OCI-LY3 (cell line): ENCODE results near the gene DOCK6.

Experiments
- H2AFZ ChIP-seq: fragments of 200-600, 300-600 bp; shearing (Covaris generic); 2 replicates; pipeline ENCODE4 v1.6.0; 2014; ENCODE audit warnings: antibody characterized with exemption, low read depth, low read length
- H3K27ac ChIP-seq: fragments of 200-600, 300-600 bp; sonication (generic); 2 replicates; pipeline ENCODE4 v1.5.1; 2014; ENCODE audit warnings: mild to moderate bottlenecking, low read length, moderate library complexity, mixed read lengths
- H3K27me3 ChIP-seq: fragments of 200-600, 300-600 bp; sonication (generic); 2 replicates; pipeline ENCODE4 v1.6.1; 2014; ENCODE audit warnings: low read depth, low read length, mixed read lengths
- H3K36me3 ChIP-seq: fragments of 200-600, 300-600 bp; sonication (generic); replicated peaks from 2 replicates; pipeline ENCODE3; 2014; ENCODE audit warnings: low read depth, low read length, mixed read lengths
- H3K4me1 ChIP-seq: fragments of 300-600, 200-600 bp; sonication (generic); 2 replicates; pipeline ENCODE4 v1.6.1; 2014; ENCODE audit warnings: low read length, mixed read lengths
- H3K4me2 ChIP-seq: fragments of 200-600, 300-600 bp; sonication (generic); 2 replicates; pipeline ENCODE4 v1.6.1; 2014; ENCODE audit warnings: low read length, mixed read lengths
- H3K4me3 ChIP-seq: fragments of 300-600, 200-600 bp; sonication (generic); 2 replicates; pipeline ENCODE4 v1.5.1; 2014; ENCODE audit warnings: antibody characterized with exemption, mild to moderate bottlenecking, low read length, moderate library complexity
- H3K79me2 ChIP-seq: fragments of 300-600, 200-600 bp; shearing (Covaris generic); 2 replicates; pipeline ENCODE4 v1.6.1; 2014; ENCODE audit warnings: mild to moderate bottlenecking, low read length, mixed read lengths
- H3K9ac ChIP-seq: fragments of 300-600, 200-600 bp; shearing (Covaris generic); 2 replicates; pipeline ENCODE4 v1.6.0; 2014; ENCODE audit warnings: mild to moderate bottlenecking, low read length, moderate library complexity
- H3K9me3 ChIP-seq: fragments of 200-600, 300-600 bp; shearing (Covaris generic); 2 replicates; pipeline ENCODE4 v1.6.1; 2014; ENCODE audit warnings: low read length, mixed read lengths; ENCODE audit not compliant: insufficient read depth
- H4K20me1 ChIP-seq: fragments of 200-600, 300-600 bp; sonication (generic); 2 replicates; pipeline ENCODE4 v1.6.1; 2016; ENCODE audit warnings: low read length, mixed read lengths; ENCODE audit not compliant: insufficient read depth
- CTCF ChIP-seq: fragments of 200-600, 300-600 bp; sonication (generic); IDR thresholded peaks from 2 replicates; pipeline ENCODE4 v1.5.1; 2014; ENCODE audit warnings: antibody characterized with exemption, low read length, low read depth
- EZH2phosphoT487 ChIP-seq: fragments of 200-600 bp; shearing (Covaris generic); IDR thresholded peaks from 2 replicates; pipeline ENCODE4 v1.6.1; 2018; ENCODE audit warnings: antibody characterized with exemption, mixed run types, low read depth

DOCK6 gene

GRCh38 chr19:11261971-11262839 lies at the start of gene DOCK6:
Gene DOCK6, minus strand, starts transcription at chr19:11262524. Its CDS starts 84 bp downstream, at chr19:11262440.
- Histone ChIP-seq H3K9ac (peak within 1 kb of the TSS; percentile 80), H3K27ac (no peak within 1 kb of the TSS), H3K4me3 (peak within 1 kb of the TSS; percentile 94), H3K27me3 (peaks cover 7% of the 10 kb centered on the region; the same call in 1 of the 2 replicates), H3K79me2 (no peaks in the 10 kb centered on the region), H2AFZ (peak within 1 kb of the TSS; percentile 93), H3K9me3 (no peaks in the 10 kb centered on the region), H3K36me3 (no peaks in the 10 kb centered on the region), H3K4me2 (peak within 1 kb of the TSS; percentile 87), H4K20me1 (no peaks in the 10 kb centered on the region), H3K4me1 (peaks cover 8% of the 10 kb centered on the region; the same call in 1 of the 2 replicates)
- TF ChIP-seq CTCF (peak; percentile 69), EZH2phosphoT487 (no peak)

- Histone ChIP-seq H3K27ac (no peak overlapping the region), H2AFZ (no peak overlapping the region), H3K4me2 (no peak overlapping the region), H3K9ac (no peak overlapping the region), H3K36me3 (no peaks in the 10 kb centered on the region), H3K79me2 (no peaks in the 10 kb centered on the region), H3K4me1 (no peaks in the 10 kb centered on the region), H3K27me3 (no peaks in the 10 kb centered on the region), H4K20me1 (no peaks in the 10 kb centered on the region), H3K4me3 (no peak overlapping the region), H3K9me3 (no peaks in the 10 kb centered on the region)
- TF ChIP-seq EZH2phosphoT487 (no peak), CTCF (no peak)
Measured at GRCh38 chr19:11306337-11306736, 44.0 kb upstream of the DOCK6 start.

GRCh38 chr19:11304936-11305335 lies 42.6 kb upstream of the DOCK6 start:
- H3K4me3 ChIP-seq, result no peak overlapping the region
- TF ChIP-seq CTCF (no peak), EZH2phosphoT487 (no peak)
- no peaks in the 10 kb centered on the region for H3K4me1 ChIP-seq
- no peaks in the 10 kb centered on the region for H3K9me3 ChIP-seq
- no peaks in the 10 kb centered on the region for H4K20me1 ChIP-seq
- H3K27ac ChIP-seq, result no peak overlapping the region
- H3K79me2 ChIP-seq, result no peaks in the 10 kb centered on the region
- no peak overlapping the region for H3K9ac ChIP-seq
- no peaks in the 10 kb centered on the region for H3K36me3 ChIP-seq
- no peaks in the 10 kb centered on the region for H3K27me3 ChIP-seq
- no peak overlapping the region for H2AFZ ChIP-seq
- H3K4me2 ChIP-seq, result no peak overlapping the region

GRCh38 chr19:11300811-11301120 lies 38.4 kb upstream of the DOCK6 start:
- H3K9ac ChIP-seq, result no peak overlapping the region
- H4K20me1 ChIP-seq, result no peaks in the 10 kb centered on the region
- no peak overlapping the region for H3K4me3 ChIP-seq
- no peak overlapping the region for H3K4me2 ChIP-seq
- H3K9me3 ChIP-seq, result no peaks in the 10 kb centered on the region
- no peaks in the 10 kb centered on the region for H3K4me1 ChIP-seq
- no peaks in the 10 kb centered on the region for H3K36me3 ChIP-seq
- no peak overlapping the region for H2AFZ ChIP-seq
- H3K79me2 ChIP-seq, result no peaks in the 10 kb centered on the region
- H3K27ac ChIP-seq, result no peak overlapping the region
- no peak for TF ChIP-seq EZH2phosphoT487
- TF ChIP-seq CTCF, result no peak
- 0 out of 2 replicates have a peak, but pooled peaks cover 8% of the 10 kb centered on the region for H3K27me3 ChIP-seq
